Measurements from ENCODE around the gene CPSF7. TPM values are rescaled to one million over a fixed set of nuclear protein-coding genes. Genes with fewer than 3 reads are reported as not detected.
"Not testable (repeated sequence)": the region's sequence is repeated elsewhere in the genome, so short reads cannot be mapped to it uniquely, and the experiment has no call there.

CPSF7 gene
- total RNA-seq, 2 experiments from 2014 or later: 115 to 118 TPM

DNA sequence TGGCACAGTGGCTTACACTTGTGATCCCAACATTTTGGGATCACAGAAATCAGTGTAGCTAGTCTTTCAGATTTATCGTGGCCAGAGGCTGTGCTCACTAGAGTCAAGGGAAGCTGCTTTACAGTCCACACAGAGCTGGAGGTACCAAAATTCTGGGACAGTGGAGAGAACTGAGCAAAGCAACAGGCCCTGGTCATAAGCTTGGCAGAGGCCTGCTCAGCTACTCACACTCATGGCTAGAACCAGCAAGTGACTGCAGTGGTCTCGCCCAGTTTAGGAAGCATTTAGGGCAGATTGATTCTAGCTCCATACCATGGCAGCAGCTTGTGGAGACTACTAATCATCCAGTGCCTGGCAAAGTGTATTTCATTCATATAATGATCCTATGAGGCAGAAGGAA lies 28.6 kb downstream of the CPSF7 start:
- H3K27ac Mint-ChIP-seq: peak overlapping the region; percentile 4
- no peak overlapping the region for H3K4me3 Mint-ChIP-seq
- DNase-seq (no peak), ATAC-seq (ENCODE audit: low read depth) (no peak)
- peaks cover 16% of the 10 kb centered on the region for H3K36me3 Mint-ChIP-seq
- H3K27me3 Mint-ChIP-seq: no peaks in the 10 kb centered on the region
- H3K9me3 Mint-ChIP-seq: no peaks in the 10 kb centered on the region
- POLR2A ChIA-PET: interaction anchor here (0.5 to 1.2 kb wide), 4 partner anchors 8 to 50 kb away, joined by 3 to 5 read pairs (median 3); partner anchors contain the start of genes CPSF7 and SDHAF2
- H3K4me1 Mint-ChIP-seq: no peaks in the 10 kb centered on the region

DNA sequence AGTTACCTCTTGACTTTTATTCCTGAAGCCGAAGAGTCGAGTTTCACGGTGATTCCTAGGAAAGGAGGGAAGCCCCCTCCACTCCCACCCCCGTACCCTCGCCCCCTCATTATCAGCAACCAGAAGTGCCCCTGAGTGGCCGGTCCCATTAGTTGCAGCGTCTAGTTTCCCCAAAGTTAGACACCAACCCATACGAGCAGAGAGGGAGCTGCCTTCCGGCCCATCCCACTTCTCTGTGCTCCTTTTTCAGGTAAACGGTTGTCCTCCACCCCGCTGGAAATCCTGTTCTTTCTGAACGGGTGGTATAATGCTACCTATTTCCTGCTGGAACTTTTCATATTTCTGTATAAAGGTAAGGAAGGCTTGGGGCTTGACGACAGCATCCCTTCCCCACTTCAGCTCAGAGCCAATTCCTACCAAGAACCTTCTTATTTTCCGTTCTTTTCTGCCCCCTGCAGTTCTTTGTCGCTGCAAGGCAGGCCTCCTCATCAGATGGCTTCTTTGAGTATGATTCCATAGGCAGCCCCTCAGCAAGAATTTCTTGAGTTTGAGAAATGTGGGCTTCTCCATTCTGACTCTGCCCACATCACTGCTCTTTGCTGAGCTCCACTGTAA lies 36.7 kb downstream of the CPSF7 start:
- peak overlapping the region; percentile 91 for H3K4me3 Mint-ChIP-seq

GRCh38 chr11:61390161-61390560 lies 39.6 kb downstream of the CPSF7 start:
- ATAC-seq (ENCODE audit: low read depth) (no peak), DNase-seq (no peak)
- POLR2A ChIA-PET: interaction anchor here (0.6 to 4.2 kb wide), 2 partner anchors 32 to 56 kb away, joined by 3 to 26 read pairs; partner anchors contain the start of genes DDB1 and TKFC
- peaks cover 24% of the 10 kb centered on the region for H3K4me1 Mint-ChIP-seq
- peaks cover 2% of the 10 kb centered on the region for H3K9me3 Mint-ChIP-seq
- H3K27me3 Mint-ChIP-seq: no peaks in the 10 kb centered on the region
- H3K36me3 Mint-ChIP-seq: peaks cover 12% of the 10 kb centered on the region
- no peak overlapping the region for H3K27ac Mint-ChIP-seq
- H3K4me3 Mint-ChIP-seq: no peak overlapping the region

More for the DNA sequence above, 36.7 kb downstream of the CPSF7 start:
- Mint-ChIP-seq H3K27me3 (no peaks in the 10 kb centered on the region), H3K36me3 (peaks cover 20% of the 10 kb centered on the region), H3K9me3 (peaks cover 2% of the 10 kb centered on the region), H3K4me1 (peaks cover 22% of the 10 kb centered on the region), H3K27ac (peak overlapping the region; percentile 90)
- DNase-seq (no peak), ATAC-seq (ENCODE audit: low read depth) (peak; percentile 25)
- POLR2A ChIA-PET: interaction anchor here (0.6 to 4.2 kb wide), 6 partner anchors 8 to 62 kb away, joined by 3 to 26 read pairs (median 12); partner anchors contain the start of genes CPSF7, CYB561A3, DDB1 and SDHAF2

DNA sequence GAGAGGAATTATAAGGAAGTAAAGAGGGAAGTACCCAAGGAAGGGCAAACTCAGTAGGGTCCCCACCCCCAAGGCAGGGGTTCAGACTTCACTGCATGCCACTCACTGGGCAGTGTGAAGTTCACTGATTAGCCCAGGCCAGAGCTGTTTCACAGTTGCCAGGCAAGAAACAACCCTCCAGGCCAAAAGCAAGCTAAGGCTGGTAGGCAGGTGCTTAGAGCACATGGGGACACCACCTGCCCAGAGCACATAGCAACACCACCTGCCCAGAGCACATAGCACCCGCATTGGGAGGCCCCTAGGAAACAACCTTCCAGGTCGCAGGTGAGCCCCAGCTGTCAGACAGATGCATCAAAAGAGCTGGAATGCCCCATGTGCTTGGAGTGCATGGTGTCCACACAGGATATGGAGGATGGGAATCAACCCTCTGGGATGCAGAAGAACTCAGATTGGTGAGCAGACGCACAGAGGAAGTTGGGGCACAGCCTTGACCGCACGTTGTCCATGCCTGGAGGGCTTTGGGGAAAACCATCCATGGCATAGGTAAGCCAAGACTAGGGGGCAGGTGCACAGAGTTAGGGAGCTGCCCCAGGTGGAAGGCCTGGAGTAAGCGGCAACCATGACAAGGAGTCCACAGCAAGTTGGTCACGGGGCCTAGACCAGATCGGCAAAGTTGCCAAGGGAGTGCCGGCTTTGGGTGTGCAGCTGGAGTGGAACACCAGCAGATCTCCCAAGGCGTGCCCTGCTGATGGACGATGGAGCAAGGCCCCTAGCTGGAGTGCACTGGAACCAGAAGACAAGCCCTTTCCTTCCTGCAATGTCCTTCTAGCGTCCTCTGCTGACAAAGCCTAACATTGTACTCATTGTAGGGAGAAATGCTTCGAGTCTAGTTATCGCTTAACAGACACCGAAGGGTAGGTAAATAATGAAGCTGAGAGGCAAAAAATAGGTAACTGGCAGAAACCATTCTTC lies 45.2 kb downstream of the CPSF7 start:
- Mint-ChIP-seq H3K4me3 (no peak overlapping the region), H3K36me3 (peaks cover 1% of the 10 kb centered on the region), H3K4me1 (peaks cover 3% of the 10 kb centered on the region), H3K27ac (no peak overlapping the region), H3K27me3 (no peaks in the 10 kb centered on the region), H3K9me3 (peaks cover 1% of the 10 kb centered on the region)
- ATAC-seq (ENCODE audit: low read depth) (no peak), DNase-seq (no peak)
- POLR2A ChIA-PET: interaction anchor here (0.6 to 3.1 kb wide), 5 partner anchors 10 to 90 kb away, joined by 3 to 28 read pairs (median 3); no protein-coding TSS in a partner anchor

DNA sequence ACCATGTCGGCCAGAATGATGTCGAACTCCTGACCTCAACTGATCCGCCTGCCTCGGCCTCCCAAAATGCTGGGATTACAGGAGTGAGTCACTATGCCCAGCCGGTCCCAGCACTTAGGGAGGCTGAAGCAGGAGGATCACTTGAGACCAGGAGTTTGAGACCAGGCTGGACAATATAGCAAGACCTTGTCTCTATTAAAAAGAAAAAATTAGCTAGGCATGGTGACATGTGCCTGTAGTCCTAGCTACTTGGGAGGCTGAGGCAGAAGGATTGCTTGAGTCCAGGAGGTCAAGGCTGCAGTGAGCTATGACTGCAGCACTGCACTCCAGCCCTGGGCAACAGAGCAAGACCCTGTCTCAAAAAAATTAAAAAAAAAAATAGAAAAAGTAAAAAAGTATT lies 45.9 kb downstream of the CPSF7 start:
- H3K36me3 Mint-ChIP-seq; H3K27ac Mint-ChIP-seq; H3K9me3 Mint-ChIP-seq; DNase-seq; H3K4me1 Mint-ChIP-seq; H3K27me3 Mint-ChIP-seq; H3K4me3 Mint-ChIP-seq; ATAC-seq (ENCODE audit: low read depth): not testable (repeated sequence)
- POLR2A ChIA-PET: interaction anchor here (0.9 kb wide), 1 partner anchor 50 kb away, joined by 3 read pairs; no protein-coding TSS in a partner anchor

GRCh38 chr11:61380884-61381283 lies 48.9 kb downstream of the CPSF7 start:
- Mint-ChIP-seq H3K27me3 (no peaks in the 10 kb centered on the region), H3K9me3 (no peaks in the 10 kb centered on the region), H3K36me3 (no peaks in the 10 kb centered on the region), H3K4me1 (peaks cover 3% of the 10 kb centered on the region), H3K4me3 (no peak overlapping the region), H3K27ac (no peak overlapping the region)
- no peak for DNase-seq
- no peak for ATAC-seq (ENCODE audit: low read depth)
- POLR2A ChIA-PET: interaction anchor here (1.4 kb wide), 1 partner anchor 45 kb away, joined by 5 read pairs; no protein-coding TSS in a partner anchor

DNA sequence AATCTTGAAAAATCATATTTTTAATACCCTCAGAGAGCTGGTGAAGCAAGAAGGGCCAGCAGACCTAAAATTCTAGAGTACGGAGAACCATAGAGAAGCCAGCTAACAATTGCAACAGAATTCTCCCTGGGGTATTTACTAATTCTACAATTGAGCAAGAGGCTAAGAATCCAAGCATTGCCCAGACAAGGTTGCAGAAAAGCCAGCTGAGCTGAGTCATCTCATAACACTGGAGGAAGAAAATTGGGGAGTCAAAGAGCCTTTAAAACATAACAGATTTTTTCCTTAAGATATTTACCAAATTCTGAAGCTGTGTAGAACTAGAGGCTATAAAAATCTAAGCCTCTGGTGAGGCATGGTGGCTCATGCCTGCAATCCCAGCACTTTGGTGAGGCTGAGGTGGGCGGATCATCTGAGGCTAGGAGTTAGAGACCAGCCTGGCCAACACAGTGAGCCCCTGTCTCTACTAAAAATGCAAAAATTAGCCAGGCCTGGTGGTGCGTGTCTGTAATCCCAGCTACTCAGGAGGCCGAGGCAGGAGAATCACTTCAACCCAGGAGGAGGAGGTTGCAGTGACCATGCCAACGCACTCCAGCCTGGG lies 51.0 kb downstream of the CPSF7 start:
- H3K36me3 Mint-ChIP-seq: peaks cover 12% of the 10 kb centered on the region
- H3K27ac Mint-ChIP-seq: no peak overlapping the region
- H3K27me3 Mint-ChIP-seq: no peaks in the 10 kb centered on the region
- no peak for DNase-seq
- peaks cover 2% of the 10 kb centered on the region for H3K9me3 Mint-ChIP-seq
- no peaks in the 10 kb centered on the region for H3K4me1 Mint-ChIP-seq
- POLR2A ChIA-PET: interaction anchor here (1.2 kb wide), 1 partner anchor 17 kb away, joined by 5 read pairs; the partner anchor contains the start of genes CYB561A3 and TMEM138
- no peak for ATAC-seq (ENCODE audit: low read depth)
- H3K4me3 Mint-ChIP-seq: no peak overlapping the region

DNA sequence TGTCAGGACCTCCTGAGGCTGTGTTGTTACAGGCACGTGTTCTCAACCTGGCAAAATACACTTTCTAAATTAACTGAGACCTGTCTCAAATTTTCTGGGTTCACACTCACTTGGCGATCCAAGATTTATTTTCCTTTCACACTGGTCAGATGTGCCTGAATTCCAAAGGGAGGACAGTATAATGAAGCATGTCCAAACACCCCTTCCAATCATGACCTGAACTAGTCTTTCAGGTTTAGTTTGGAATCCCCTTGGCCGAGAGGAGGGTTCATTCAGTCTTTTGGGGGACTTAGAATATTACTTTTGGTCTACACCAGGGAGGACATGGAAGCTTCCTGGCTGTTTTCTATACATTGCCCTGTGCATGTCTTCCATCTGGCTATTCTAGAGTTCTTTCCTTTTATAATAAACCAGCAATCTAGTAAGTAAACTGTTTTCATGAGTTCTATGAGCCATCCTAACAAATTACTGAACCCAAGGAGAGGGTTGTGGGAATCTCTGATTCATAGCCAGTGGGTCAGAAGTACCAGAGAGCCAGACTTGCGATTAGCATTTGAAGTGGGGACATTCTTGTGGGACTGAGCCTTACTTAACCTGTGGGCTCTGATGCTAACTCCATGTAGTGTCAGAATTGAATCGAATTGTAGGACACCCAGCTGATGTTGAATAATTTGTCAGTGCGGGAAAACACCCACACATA lies 52.2 kb downstream of the CPSF7 start:
- POLR2A ChIA-PET: interaction anchor here (1.2 kb wide), 1 partner anchor 15 kb away, joined by 5 read pairs; the partner anchor contains the start of genes CYB561A3 and TMEM138
- Mint-ChIP-seq H3K9me3 (peaks cover 2% of the 10 kb centered on the region), H3K27ac (no peak overlapping the region)

DNA sequence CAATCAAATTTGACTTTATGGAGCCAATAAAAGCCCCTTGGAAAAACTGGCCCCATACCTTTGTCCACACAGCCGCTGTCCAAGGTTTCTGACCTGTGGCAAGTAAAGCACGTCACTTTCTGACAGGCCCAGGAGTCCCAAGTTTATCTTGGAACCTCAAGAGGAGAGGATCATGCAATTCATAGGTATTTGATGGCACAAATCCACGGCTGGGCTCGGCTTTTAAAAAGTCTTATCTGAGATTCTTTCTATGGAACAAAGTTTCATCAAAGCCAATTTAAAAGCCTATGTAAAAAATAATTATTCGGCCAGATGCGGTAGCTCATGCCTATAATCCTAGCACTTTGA lies 54.0 kb downstream of the CPSF7 start:
- DNase-seq (no peak), ATAC-seq (ENCODE audit: low read depth) (no peak)
- peaks cover 25% of the 10 kb centered on the region for H3K36me3 Mint-ChIP-seq
- no peaks in the 10 kb centered on the region for H3K27me3 Mint-ChIP-seq
- H3K27ac Mint-ChIP-seq: no peak overlapping the region
- POLR2A ChIA-PET: no interaction called here
- no peak overlapping the region for H3K4me3 Mint-ChIP-seq
- H3K4me1 Mint-ChIP-seq: no peaks in the 10 kb centered on the region
- peaks cover 2% of the 10 kb centered on the region for H3K9me3 Mint-ChIP-seq

More for the DNA sequence above, 52.2 kb downstream of the CPSF7 start:
- no peak for ATAC-seq (ENCODE audit: low read depth)
- Mint-ChIP-seq H3K4me1 (no peaks in the 10 kb centered on the region), H3K27me3 (no peaks in the 10 kb centered on the region), H3K36me3 (peaks cover 16% of the 10 kb centered on the region), H3K4me3 (no peak overlapping the region)
- DNase-seq: no peak

- Mint-ChIP-seq H3K27ac (no peak overlapping the region), H3K4me3 (no peak overlapping the region), H3K4me1 (peaks cover 8% of the 10 kb centered on the region), H3K36me3 (peaks cover 45% of the 10 kb centered on the region), H3K27me3 (no peaks in the 10 kb centered on the region), H3K9me3 (peaks cover 2% of the 10 kb centered on the region)
- DNase-seq (no peak), ATAC-seq (ENCODE audit: low read depth) (no peak)
- POLR2A ChIA-PET: interaction anchor here (1.3 to 3.7 kb wide), 2 partner anchors 11 to 39 kb away, joined by 3 to 17 read pairs; partner anchors contain the start of genes CYB561A3 and TMEM138
Observed at GRCh38 chr11:61372659-61373420, 56.9 kb downstream of the CPSF7 start.

- Mint-ChIP-seq H3K9me3 (peaks cover 2% of the 10 kb centered on the region), H3K36me3 (peaks cover 45% of the 10 kb centered on the region)
Observed at GRCh38 chr11:61370349-61371005, 59.3 kb downstream of the CPSF7 start.

More at GRCh38 chr11:61370349-61371005, 59.3 kb downstream of the CPSF7 start:
- no peak overlapping the region for H3K4me3 Mint-ChIP-seq
- H3K27me3 Mint-ChIP-seq: no peaks in the 10 kb centered on the region
- DNase-seq: no peak
- H3K4me1 Mint-ChIP-seq: peaks cover 9% of the 10 kb centered on the region
- peak; percentile 33 for ATAC-seq (ENCODE audit: low read depth)
- POLR2A ChIA-PET: interaction anchor here (3.7 kb wide), 1 partner anchor 9 kb away, joined by 17 read pairs; the partner anchor contains the start of genes CYB561A3 and TMEM138
- H3K27ac Mint-ChIP-seq: no peak overlapping the region
